ENCODE results near the gene PATE1. TPM values are rescaled to one million over a fixed set of nuclear protein-coding genes. Genes with fewer than 3 reads are reported as not detected.
A peak's percentile ranks its signal among the peaks of the same experiment; 100 is the strongest.

PATE1 gene
- total and polyA plus RNA-seq, 2 donors (not counting 3 experiments of a cell fraction or from before 2014, with no cell fraction given) = not detected

DNA sequence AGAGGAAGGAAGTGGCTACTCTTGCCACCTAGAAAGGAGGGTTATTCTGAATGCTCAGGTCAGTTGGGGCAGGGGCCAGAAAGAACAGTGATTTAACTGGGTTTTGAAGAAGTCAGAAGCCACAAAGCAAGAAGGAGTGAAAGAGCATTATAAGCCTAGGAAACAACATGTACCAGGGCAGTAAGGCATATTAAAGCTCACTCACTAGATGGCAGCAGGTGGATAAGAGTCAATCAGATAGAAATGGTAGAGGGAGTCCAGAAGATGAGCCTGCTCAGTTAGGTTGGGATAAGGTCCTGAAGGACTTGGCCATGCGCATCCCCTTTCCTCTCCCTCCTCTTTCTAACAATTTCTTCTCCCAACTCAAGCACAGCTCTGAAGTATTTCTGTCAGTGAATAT is 22.0 kb upstream of the PATE1 start:
- FAIRE-seq (no peak), DNase-seq (ENCODE audit: low read depth, low spot score) (peak; percentile 49)
- Histone ChIP-seq H3K27me3 (ENCODE audit: control insufficient read depth in 2 of 2, insufficient read depth in 2 of 2, low read length in 2 of 2) (peaks cover 3 to 6% of the 10 kb centered on the region in 2 experiments), H3K4me1 (ENCODE audit: control insufficient read depth, extremely low read depth, insufficient read depth, low read length) (no peaks in the 10 kb centered on the region), H2AFZ (ENCODE audit: low read depth, low read length) (no peak overlapping the region), H3K9me1 (replicated peaks; ENCODE audit: control insufficient read depth, extremely low read depth, insufficient read depth, low read length) (no peaks in the 10 kb centered on the region), H4K20me1 (replicated peaks; ENCODE audit: control insufficient read depth, extremely low read depth, insufficient read depth, low read length) (no peaks in the 10 kb centered on the region), H3K9me3 (replicated peaks; ENCODE audit: control insufficient read depth, insufficient read depth, low read length) (no peaks in the 10 kb centered on the region), H3K4me2 (ENCODE audit: insufficient read depth, low read length) (no peak overlapping the region), H3K9ac (replicated peaks; ENCODE audit: extremely low read depth, insufficient read depth, low read length) (no peak overlapping the region), H3K27ac (ENCODE audit: insufficient read depth, low read depth, low read length) (no peak overlapping the region), H3K79me2 (ENCODE audit: control insufficient read depth, insufficient read depth, low read length) (no peaks in the 10 kb centered on the region), H3K36me3 (ENCODE audit: control insufficient read depth in 2 of 2, extremely low read depth in 1 of 2, insufficient read depth in 2 of 2, low read length in 2 of 2) (no peaks in the 10 kb centered on the region), H3K4me3 (replicated peaks in 1 of 3; ENCODE audit: insufficient read depth in 1 of 3, low read depth in 1 of 3, low read length in 3 of 3) (no peak overlapping the region)
- dilution Hi-C loops (cut with MboI; ENCODE audit: extremely low pct_ligation_motif_present, low sequenced_read_pairs) (no loop called here), intact Hi-C loops (cut with micrococcal nuclease) (loop anchor here (1.0 kb wide), 1 partner anchor 150 kb away; no protein-coding TSS in a partner anchor)
- ChIA-PET CTCF (interaction anchor here (0.7 to 2.7 kb wide), 12 partner anchors 9 to 164 kb away, joined by 3 to 29 read pairs (median 4); partner anchors contain the start of gene HYLS1), POLR2A (no interaction called here)
- BruUV-seq (replicated peaks) = no TSS peak
- TF ChIP-seq MYC (IDR thresholded peaks at IDR 0.05; ENCODE audit: low read depth, low read length) = no peak
- TF ChIP-seq, protein P1, sequence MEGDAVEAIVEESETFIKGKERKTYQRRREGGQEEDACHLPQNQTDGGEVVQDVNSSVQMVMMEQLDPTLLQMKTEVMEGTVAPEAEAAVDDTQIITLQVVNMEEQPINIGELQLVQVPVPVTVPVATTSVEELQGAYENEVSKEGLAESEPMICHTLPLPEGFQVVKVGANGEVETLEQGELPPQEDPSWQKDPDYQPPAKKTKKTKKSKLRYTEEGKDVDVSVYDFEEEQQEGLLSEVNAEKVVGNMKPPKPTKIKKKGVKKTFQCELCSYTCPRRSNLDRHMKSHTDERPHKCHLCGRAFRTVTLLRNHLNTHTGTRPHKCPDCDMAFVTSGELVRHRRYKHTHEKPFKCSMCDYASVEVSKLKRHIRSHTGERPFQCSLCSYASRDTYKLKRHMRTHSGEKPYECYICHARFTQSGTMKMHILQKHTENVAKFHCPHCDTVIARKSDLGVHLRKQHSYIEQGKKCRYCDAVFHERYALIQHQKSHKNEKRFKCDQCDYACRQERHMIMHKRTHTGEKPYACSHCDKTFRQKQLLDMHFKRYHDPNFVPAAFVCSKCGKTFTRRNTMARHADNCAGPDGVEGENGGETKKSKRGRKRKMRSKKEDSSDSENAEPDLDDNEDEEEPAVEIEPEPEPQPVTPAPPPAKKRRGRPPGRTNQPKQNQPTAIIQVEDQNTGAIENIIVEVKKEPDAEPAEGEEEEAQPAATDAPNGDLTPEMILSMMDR (IDR thresholded peaks at IDR 0.05; ENCODE audit: extremely low read depth in 1 of 2, insufficient read depth in 1 of 2, low read depth in 1 of 2, low read length in 2 of 2) = peak; percentile 9 to 22
- TF ChIP-seq POLR2A (IDR thresholded peaks at IDR 0.05; ENCODE audit: low read depth, low read length) = no peak
- TF ChIP-seq, protein P2, sequence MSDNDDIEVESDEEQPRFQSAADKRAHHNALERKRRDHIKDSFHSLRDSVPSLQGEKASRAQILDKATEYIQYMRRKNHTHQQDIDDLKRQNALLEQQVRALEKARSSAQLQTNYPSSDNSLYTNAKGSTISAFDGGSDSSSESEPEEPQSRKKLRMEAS (IDR thresholded peaks at IDR 0.05; ENCODE audit: insufficient read depth, insufficient read length) = no peak

DNA sequence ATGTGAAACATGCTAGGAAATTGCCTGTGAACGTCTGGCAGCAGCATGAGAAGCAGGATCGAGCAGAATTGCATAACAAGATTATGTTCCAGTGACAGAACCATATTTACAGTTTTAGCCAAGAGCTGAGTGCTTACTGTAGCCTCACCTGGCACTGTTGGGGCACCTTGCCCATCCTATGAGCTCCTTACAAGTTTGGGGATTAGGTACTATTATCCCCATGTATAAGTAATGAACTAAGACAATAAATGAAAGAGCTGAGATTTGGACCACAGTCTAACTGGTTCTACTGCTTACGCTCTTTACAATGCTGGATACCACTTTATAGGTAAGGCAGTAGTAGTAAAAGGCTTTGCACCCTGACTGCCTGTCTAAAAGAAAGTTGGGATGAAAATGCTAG is 17.1 kb upstream of the PATE1 start:
- POLR2A ChIA-PET = no interaction called here
- intact Hi-C loops (cut with micrococcal nuclease) (no loop called here), dilution Hi-C loops (cut with MboI; ENCODE audit: extremely low pct_ligation_motif_present, low sequenced_read_pairs) (no loop called here)
- Histone ChIP-seq H2AFZ (ENCODE audit: low read depth, low read length) (no peak overlapping the region), H3K4me3 (replicated peaks in 1 of 3; ENCODE audit: insufficient read depth in 1 of 3, low read depth in 1 of 3, low read length in 3 of 3) (no peak overlapping the region), H3K4me1 (ENCODE audit: control insufficient read depth, extremely low read depth, insufficient read depth, low read length) (no peaks in the 10 kb centered on the region), H3K27ac (ENCODE audit: insufficient read depth, low read depth, low read length) (no peak overlapping the region), H3K36me3 (ENCODE audit: control insufficient read depth in 2 of 2, extremely low read depth in 1 of 2, insufficient read depth in 2 of 2, low read length in 2 of 2) (no peaks in the 10 kb centered on the region), H3K9me1 (replicated peaks; ENCODE audit: control insufficient read depth, extremely low read depth, insufficient read depth, low read length) (no peaks in the 10 kb centered on the region), H4K20me1 (replicated peaks; ENCODE audit: control insufficient read depth, extremely low read depth, insufficient read depth, low read length) (no peaks in the 10 kb centered on the region), H3K79me2 (ENCODE audit: control insufficient read depth, insufficient read depth, low read length) (no peaks in the 10 kb centered on the region), H3K27me3 (ENCODE audit: control insufficient read depth in 2 of 2, insufficient read depth in 2 of 2, low read length in 2 of 2) (peaks cover 2 to 17% of the 10 kb centered on the region in 2 experiments), H3K4me2 (ENCODE audit: insufficient read depth, low read length) (no peak overlapping the region), H3K9ac (replicated peaks; ENCODE audit: extremely low read depth, insufficient read depth, low read length) (no peak overlapping the region), H3K9me3 (replicated peaks; ENCODE audit: control insufficient read depth, insufficient read depth, low read length) (no peaks in the 10 kb centered on the region)
- CTCF ChIA-PET = no interaction called here
- FAIRE-seq = no peak
- no TSS peak for BruUV-seq (replicated peaks)
- DNase-seq (ENCODE audit: low read depth, low spot score) = no peak
- TF ChIP-seq, protein P2 (IDR thresholded peaks at IDR 0.05; ENCODE audit: insufficient read depth, insufficient read length) = no peak
